HEK293 (cell line): ENCODE measurements around the gene PPP1R3G.

Experiments used
- CTCF ChIA-PET: fragments of 350-600 bp; formaldehyde crosslinking; extraction: SDS; loops from one replicate; lab custom pipeline; 2021; ENCODE audit warnings: antibody characterized with exemption; lab: Yijun Ruan, JAX
- POLR2A ChIA-PET: fragments of 300-600 bp; formaldehyde crosslinking; extraction: SDS; loops from one replicate; lab custom pipeline; 2020; ENCODE audit warnings: antibody characterized with exemption, inconsistent platforms; lab: Yijun Ruan, JAX
- H3K27ac ChIP-seq: fragments of 200-500 bp; sonication (Bioruptor generic); 2 replicates; pipeline ENCODE4 v1.5.1; 2014; ENCODE audit warnings: low read depth, low read length, control low read depth, inconsistent platforms; ENCODE audit errors: extremely low read depth
- H3K36me3 ChIP-seq, 2 experiments: fragments of 200-500 bp in 1 of 2; sonication (Bioruptor generic) in 1 of 2; 1 replicate in 1 of 2; 2 replicates in 1 of 2; pipeline ENCODE4 v1.5.1; 2014 to 2017; ENCODE audit warnings: inconsistent platforms in 2 of 2, low read length in 2 of 2; ENCODE audit not compliant: control insufficient read depth in 2 of 2, insufficient read depth in 1 of 2
- H3K4me1 ChIP-seq: fragments of 200-500 bp; sonication (Bioruptor generic); 2 replicates; pipeline ENCODE4 v1.5.1; 2014; ENCODE audit warnings: mild to moderate bottlenecking, low read length, inconsistent platforms; ENCODE audit not compliant: control insufficient read depth, insufficient read depth
- H3K4me3 ChIP-seq: 2 replicates; pipeline ENCODE4 v1.5.1; 2011; ENCODE audit warnings: low read depth, mild to moderate bottlenecking, control low read depth, low read length, moderate library complexity
- H3K9me3 ChIP-seq: fragments of 200-500 bp; sonication (Bioruptor generic); 2 replicates; pipeline ENCODE4 v1.5.1; 2014; ENCODE audit warnings: low read depth, low read length, inconsistent platforms; ENCODE audit not compliant: control insufficient read depth, insufficient read depth
- GLI4 ChIP-seq: fragments of 450-650 bp; formaldehyde crosslinking; IDR thresholded peaks from 2 replicates; pipeline ENCODE4 v1.5.1; 2016; ENCODE audit warnings: missing biosample characterization, missing genetic modification characterization
- HOXA7 ChIP-seq: sonication (generic); formaldehyde crosslinking; IDR thresholded peaks from 2 replicates; pipeline ENCODE4 v1.8.1; 2022; ENCODE audit warnings: missing genetic modification reagents, borderline replicate concordance
- KLF16 ChIP-seq: fragments of 450-650 bp; formaldehyde crosslinking; IDR thresholded peaks from 2 replicates; pipeline ENCODE4 v1.5.1; 2017; ENCODE audit warnings: missing biosample characterization, missing genetic modification characterization
- SP2 ChIP-seq: fragments of 450-650 bp; formaldehyde crosslinking; IDR thresholded peaks from 2 replicates; pipeline ENCODE4 v1.5.1; 2016; ENCODE audit warnings: missing biosample characterization, missing genetic modification characterization
- SP3 ChIP-seq: fragments of 450-650 bp; formaldehyde crosslinking; IDR thresholded peaks from 2 replicates; pipeline ENCODE4 v1.5.1; 2016; ENCODE audit warnings: missing biosample characterization, missing genetic modification characterization
- TRIM28 ChIP-seq: IDR thresholded peaks from 2 replicates; pipeline ENCODE4 v1.6.1; 2011; ENCODE audit warnings: low read length, control low read depth, borderline replicate concordance
- ZBTB21 ChIP-seq: fragments of 450-650 bp; formaldehyde crosslinking; IDR thresholded peaks from 2 replicates; pipeline ENCODE4 v1.5.1; 2017; ENCODE audit warnings: missing biosample characterization, missing genetic modification characterization
- ZBTB26 ChIP-seq: fragments of 450-650 bp; formaldehyde crosslinking; optimal IDR thresholded peaks from 2 replicates; pipeline ENCODE3; 2016; ENCODE audit warnings: missing biosample characterization, mild to moderate bottlenecking, missing genetic modification characterization
- ZFP3 ChIP-seq: fragments of 450-650 bp; formaldehyde crosslinking; IDR thresholded peaks from 2 replicates; pipeline ENCODE4 v1.5.1; 2016; ENCODE audit warnings: low read depth, missing biosample characterization, missing genetic modification characterization
- ZFP37 ChIP-seq: fragments of 450-650 bp; formaldehyde crosslinking; IDR thresholded peaks from 2 replicates; pipeline ENCODE4 v1.5.1; 2016; ENCODE audit warnings: missing biosample characterization, missing genetic modification characterization
- ZNF114 ChIP-seq: fragments of 450-650 bp; formaldehyde crosslinking; IDR thresholded peaks from 2 replicates; pipeline ENCODE4 v1.5.0; 2017; ENCODE audit warnings: missing biosample characterization, missing genetic modification characterization
- ZNF211 ChIP-seq: fragments of 450-650 bp; formaldehyde crosslinking; IDR thresholded peaks from 2 replicates; pipeline ENCODE4 v1.5.1; 2016; ENCODE audit warnings: low read depth, missing biosample characterization, missing genetic modification characterization
- ZNF548 ChIP-seq: fragments of 450-650 bp; formaldehyde crosslinking; IDR thresholded peaks from 2 replicates; pipeline ENCODE4 v1.5.1; 2016; ENCODE audit warnings: missing biosample characterization, missing genetic modification characterization
- ZNF558 ChIP-seq: fragments of 450-650 bp; formaldehyde crosslinking; IDR thresholded peaks from 2 replicates; pipeline ENCODE4 v1.5.1; 2016; ENCODE audit warnings: missing biosample characterization, missing genetic modification characterization
- ZNF571 ChIP-seq: fragments of 450-650 bp; formaldehyde crosslinking; IDR thresholded peaks from 2 replicates; pipeline ENCODE4 v1.5.0; 2017; ENCODE audit warnings: missing biosample characterization, missing genetic modification characterization
- ZNF626 ChIP-seq: fragments of 450-650 bp; sonication (Bioruptor Pico); formaldehyde crosslinking; IDR thresholded peaks from 2 replicates; pipeline ENCODE4 v1.5.1; 2018; ENCODE audit warnings: missing biosample characterization, missing genetic modification characterization, inconsistent platforms
- ZNF692 ChIP-seq: fragments of 450-650 bp; formaldehyde crosslinking; IDR thresholded peaks from 2 replicates; pipeline ENCODE4 v1.5.1; 2016; ENCODE audit warnings: missing biosample characterization, missing genetic modification characterization
- ZNF747 ChIP-seq: fragments of 450-650 bp; formaldehyde crosslinking; IDR thresholded peaks from 2 replicates; pipeline ENCODE4 v1.5.1; 2016; ENCODE audit warnings: missing biosample characterization, missing genetic modification characterization
- ZNF76 ChIP-seq: fragments of 450-650 bp; formaldehyde crosslinking; IDR thresholded peaks from 2 replicates; pipeline ENCODE4; 2016; ENCODE audit warnings: low read depth, missing biosample characterization, missing genetic modification characterization, borderline replicate concordance
- ZSCAN18 ChIP-seq: fragments of 450-650 bp; formaldehyde crosslinking; IDR thresholded peaks from 2 replicates; pipeline ENCODE4 v1.5.1; 2016; ENCODE audit warnings: missing biosample characterization, missing genetic modification characterization
- TF ChIP-seq, protein P1 (sequence below): fragments of 450-650 bp; formaldehyde crosslinking; IDR thresholded peaks from 2 replicates; pipeline ENCODE4 v1.5.1; 2016; ENCODE audit warnings: missing biosample characterization, missing genetic modification characterization
- TF ChIP-seq, protein P2 (sequence below): fragments of 450-650 bp; formaldehyde crosslinking; conservative IDR thresholded peaks from 2 replicates; pipeline ENCODE4 v1.5.1; 2016; ENCODE audit warnings: low read depth, missing biosample characterization, missing genetic modification characterization

The PPP1R3G gene

DNA sequence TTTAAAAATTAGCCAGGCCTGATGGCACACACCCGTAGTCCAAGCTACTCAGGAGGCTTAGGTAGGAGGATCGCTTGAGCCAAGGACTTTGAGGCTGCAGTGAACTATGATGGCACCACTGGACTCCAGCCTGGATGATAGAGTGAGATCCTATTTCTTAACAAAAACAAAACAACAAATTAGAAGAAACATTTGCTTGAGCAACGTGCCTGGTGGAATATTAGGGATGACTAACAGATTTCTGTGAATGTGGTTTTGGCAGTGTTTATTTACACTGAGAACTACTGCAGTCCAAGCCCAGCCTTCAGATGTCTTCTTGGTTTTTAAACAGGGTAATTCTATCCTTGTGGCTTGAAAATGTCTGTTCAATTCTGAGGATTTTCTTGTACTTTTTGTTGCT lies 9.2 kb downstream of the PPP1R3G start (continued):
- TF ChIP-seq HOXA7 (CRISPR knock-in tag) = no peak
- no peak for TF ChIP-seq ZBTB21 (tag by site-specific recombination)

- POLR2A ChIA-PET = no interaction called here
- Histone ChIP-seq H3K4me1 (peaks cover 19% of the 10 kb centered on the region), H3K27ac (no peak overlapping the region), H3K4me3 (no peak overlapping the region), H3K9me3 (no peaks in the 10 kb centered on the region), H3K36me3 (no peaks in the 10 kb centered on the region)
- TF ChIP-seq ZNF558 (tag by site-specific recombination) = no peak
- no peak for TF ChIP-seq TRIM28
- TF ChIP-seq ZNF76 (tag by site-specific recombination) = no peak
- TF ChIP-seq, protein P1, sequence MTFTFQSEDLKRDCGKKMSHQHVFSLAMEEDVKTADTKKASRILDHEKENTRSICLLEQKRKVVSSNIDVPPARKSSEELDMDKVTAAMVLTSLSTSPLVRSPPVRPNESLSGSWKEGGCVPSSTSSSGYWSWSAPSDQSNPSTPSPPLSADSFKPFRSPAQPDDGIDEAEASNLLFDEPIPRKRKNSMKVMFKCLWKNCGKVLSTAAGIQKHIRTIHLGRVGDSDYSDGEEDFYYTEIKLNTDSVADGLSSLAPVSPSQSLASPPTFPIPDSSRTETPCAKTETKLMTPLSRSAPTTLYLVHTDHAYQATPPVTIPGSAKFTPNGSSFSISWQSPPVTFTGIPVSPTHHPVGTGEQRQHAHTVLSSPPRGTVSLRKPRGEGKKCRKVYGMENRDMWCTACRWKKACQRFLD (tag by site-specific recombination) = no peak
- no peak for TF ChIP-seq ZFP37 (tag by site-specific recombination)
- TF ChIP-seq ZBTB26 = no peak
- no peak for TF ChIP-seq ZNF626 (tag by site-specific recombination)
- TF ChIP-seq ZNF211 = no peak
- no peak for TF ChIP-seq GLI4 (tag by site-specific recombination)
- TF ChIP-seq, protein P2, sequence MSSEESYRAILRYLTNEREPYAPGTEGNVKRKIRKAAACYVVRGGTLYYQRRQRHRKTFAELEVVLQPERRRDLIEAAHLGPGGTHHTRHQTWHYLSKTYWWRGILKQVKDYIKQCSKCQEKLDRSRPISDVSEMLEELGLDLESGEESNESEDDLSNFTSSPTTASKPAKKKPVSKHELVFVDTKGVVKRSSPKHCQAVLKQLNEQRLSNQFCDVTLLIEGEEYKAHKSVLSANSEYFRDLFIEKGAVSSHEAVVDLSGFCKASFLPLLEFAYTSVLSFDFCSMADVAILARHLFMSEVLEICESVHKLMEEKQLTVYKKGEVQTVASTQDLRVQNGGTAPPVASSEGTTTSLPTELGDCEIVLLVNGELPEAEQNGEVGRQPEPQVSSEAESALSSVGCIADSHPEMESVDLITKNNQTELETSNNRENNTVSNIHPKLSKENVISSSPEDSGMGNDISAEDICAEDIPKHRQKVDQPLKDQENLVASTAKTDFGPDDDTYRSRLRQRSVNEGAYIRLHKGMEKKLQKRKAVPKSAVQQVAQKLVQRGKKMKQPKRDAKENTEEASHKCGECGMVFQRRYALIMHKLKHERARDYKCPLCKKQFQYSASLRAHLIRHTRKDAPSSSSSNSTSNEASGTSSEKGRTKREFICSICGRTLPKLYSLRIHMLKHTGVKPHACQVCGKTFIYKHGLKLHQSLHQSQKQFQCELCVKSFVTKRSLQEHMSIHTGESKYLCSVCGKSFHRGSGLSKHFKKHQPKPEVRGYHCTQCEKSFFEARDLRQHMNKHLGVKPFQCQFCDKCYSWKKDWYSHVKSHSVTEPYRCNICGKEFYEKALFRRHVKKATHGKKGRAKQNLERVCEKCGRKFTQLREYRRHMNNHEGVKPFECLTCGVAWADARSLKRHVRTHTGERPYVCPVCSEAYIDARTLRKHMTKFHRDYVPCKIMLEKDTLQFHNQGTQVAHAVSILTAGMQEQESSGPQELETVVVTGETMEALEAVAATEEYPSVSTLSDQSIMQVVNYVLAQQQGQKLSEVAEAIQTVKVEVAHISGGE (tag by site-specific recombination) = no peak
- no peak for TF ChIP-seq ZSCAN18
- no peak for TF ChIP-seq ZFP3 (tag by site-specific recombination)
- no peak for TF ChIP-seq ZNF114 (tag by site-specific recombination)
- TF ChIP-seq ZNF692 (tag by site-specific recombination) = no peak
- no peak for TF ChIP-seq ZNF747 (tag by site-specific recombination)
- TF ChIP-seq SP3 (tag by site-specific recombination) = no peak
- TF ChIP-seq SP2 = no peak
- no peak for TF ChIP-seq ZNF548 (tag by site-specific recombination)
- no peak for TF ChIP-seq ZNF571 (tag by site-specific recombination)
- TF ChIP-seq KLF16 = no peak
- CTCF ChIA-PET = interaction anchor here (0.7 kb wide), 1 partner anchor 536 kb away, joined by 3 read pairs; no protein-coding TSS in a partner anchor
These were observed 10.1 kb downstream of the PPP1R3G start for GRCh38 chr6:5095236-5095635.
